AG09319 (cell line): Measurements from ENCODE around the gene PUS7L.
"Not testable (repeated sequence)": the region's sequence is repeated elsewhere in the genome, so short reads cannot be mapped to it uniquely, and the experiment has no call there.

ENCODE experiments used
- DNase-seq: peaks from one replicate; pipeline ENCODE4 v3.0.0-alpha.2; 2010; ENCODE audit warnings: low read depth; ENCODE audit errors: extremely low read depth
- CTCF ChIP-seq: IDR thresholded peaks from 2 replicates; pipeline ENCODE4 v1.5.1; 2011; ENCODE audit warnings: low read depth, mild to moderate bottlenecking, inconsistent platforms, low read length, moderate library complexity

PUS7L gene

GRCh38 chr12:43763769-43764168 is 5.2 kb upstream of the PUS7L start:
- DNase-seq, result no peak
- no peak for TF ChIP-seq CTCF

GRCh38 chr12:43762596-43762995 is 4.0 kb upstream of the PUS7L start:
- TF ChIP-seq CTCF, result no peak
- no peak for DNase-seq

- DNase-seq, result no peak
Observed at GRCh38 chr12:43761500-43761899, 2.9 kb upstream of the PUS7L start.

GRCh38 chr12:43760396-43760795 is 1.8 kb upstream of the PUS7L start:
- no peak for TF ChIP-seq CTCF

More at GRCh38 chr12:43761500-43761899, 2.9 kb upstream of the PUS7L start:
- TF ChIP-seq CTCF, result no peak

GRCh38 chr12:43758247-43758727 is 303 bp downstream of the PUS7L start:
- TF ChIP-seq CTCF, result no peak
- no peak for DNase-seq

More at GRCh38 chr12:43760396-43760795, 1.8 kb upstream of the PUS7L start:
- DNase-seq, result no peak

- TF ChIP-seq CTCF, result no peak
- DNase-seq, result no peak
Observed at GRCh38 chr12:43754015-43754414, 4.6 kb downstream of the PUS7L start.

GRCh38 chr12:43751360-43751759 is 7.2 kb downstream of the PUS7L start:
- not testable (repeated sequence) for DNase-seq

GRCh38 chr12:43750814-43751213 is 7.8 kb downstream of the PUS7L start:
- no peak for DNase-seq
- TF ChIP-seq CTCF, result no peak
